Epithelial cell of alveolus of lung (primary cell): ENCODE data around the gene BBS1. TPM values are rescaled to one million over a fixed set of nuclear protein-coding genes. Genes with fewer than 3 reads are reported as not detected.

Experiments
- total RNA-seq: library from RNA; depleted of rRNA; stranded (reverse); fragments of >200 nt; gene quantifications from 2 replicates; pipeline ENCODE4 v1.2.1, GENCODE V29; 2015

The BBS1 gene
- 17.3 and 66.4 TPM in 2 replicates for total RNA-seq

GRCh38 chr11:66510271-66510989 is at the start of gene BBS1:
Gene BBS1, plus strand, starts transcription at chr11:66510635. Its CDS starts 25 bp downstream, at chr11:66510660.

GRCh38 chr11:66466225-66467033 is 44.0 kb upstream of the BBS1 start, which contains the start of gene PELI3:
Gene PELI3, plus strand, starts transcription at chr11:66466905. Its CDS starts 1,224 bp downstream, at chr11:66468129.

GRCh38 chr11:66480117-66480938 is 30.1 kb upstream of the BBS1 start, which contains the start of gene DPP3:
Gene DPP3, plus strand, starts transcription at chr11:66480434. Its CDS starts 1,767 bp downstream, at chr11:66482201.

GRCh38 chr11:66545701-66546367 is 35.4 kb downstream of the BBS1 start, which contains the start of gene ZDHHC24:
Gene ZDHHC24, minus strand, starts transcription at chr11:66546048. Its CDS starts 45 bp downstream, at chr11:66546003.

GRCh38 chr11:66546368-66546965 is 36.0 kb downstream of the BBS1 start, which contains the start of gene ACTN3:
Gene ACTN3, plus strand, starts transcription at chr11:66546903. Its CDS starts 35 bp downstream, at chr11:66546938.

GRCh38 chr11:66568124-66568916 is 57.9 kb downstream of the BBS1 start, which contains the start of gene CTSF:
Gene CTSF, minus strand, starts transcription at chr11:66568606. Its CDS starts 120 bp downstream, at chr11:66568486.

Other genes with a start within 250 kb of the BBS1 start
- 106 and 159 TPM in 2 replicates for gene RAB1B, start 242.0 kb upstream of the BBS1 start, total RNA-seq
- gene CNIH2, start 232.5 kb upstream of the BBS1 start, total RNA-seq: 0.26 and 1.1 TPM in 2 replicates
- 167 and 281 TPM in 2 replicates for gene YIF1A, start 221.5 kb upstream of the BBS1 start, total RNA-seq
- gene TMEM151A, start 218.7 kb upstream of the BBS1 start, total RNA-seq: 0.39 TPM in 1 of 2 replicates, not detected in the other
- gene CD248, start 193.6 kb upstream of the BBS1 start, total RNA-seq: 35.8 and 135 TPM in 2 replicates
- 29.0 and 38.1 TPM in 2 replicates for gene RIN1, start 174.2 kb upstream of the BBS1 start, total RNA-seq
- gene BRMS1, start 165.5 kb upstream of the BBS1 start, total RNA-seq: 44.3 and 54.0 TPM in 2 replicates
- gene B4GAT1, start 163.0 kb upstream of the BBS1 start, total RNA-seq: 46.4 and 72.1 TPM in 2 replicates
- 1.5 and 3.6 TPM in 2 replicates for gene SLC29A2, start 138.9 kb upstream of the BBS1 start, total RNA-seq
- not detected in 2 replicates for gene NPAS4, start 89.6 kb upstream of the BBS1 start, total RNA-seq
- gene MRPL11, start 71.8 kb upstream of the BBS1 start, total RNA-seq: 47.7 and 74.2 TPM in 2 replicates
- gene PELI3, start 43.7 kb upstream of the BBS1 start, total RNA-seq: 10.0 and 13.5 TPM in 2 replicates
- 40.3 and 61.2 TPM in 2 replicates for gene DPP3, start 30.2 kb upstream of the BBS1 start, total RNA-seq
- gene ZDHHC24, start 35.4 kb downstream of the BBS1 start, total RNA-seq: 27.7 and 33.5 TPM in 2 replicates
- 3.3 TPM in 1 of 2 replicates, not detected in the other for gene ACTN3, start 36.3 kb downstream of the BBS1 start, total RNA-seq
- gene CTSF, start 58.0 kb downstream of the BBS1 start, total RNA-seq: 20.9 and 146 TPM in 2 replicates
- gene CCDC87, start 82.4 kb downstream of the BBS1 start, total RNA-seq: 0.26 TPM in 1 of 2 replicates, not detected in the other
- 26.6 and 44.9 TPM in 2 replicates for gene CCS, start 82.5 kb downstream of the BBS1 start, total RNA-seq
- gene RBM14, start 106.0 kb downstream of the BBS1 start, total RNA-seq: 41.2 and 69.5 TPM in 2 replicates
- 107 and 143 TPM in 2 replicates for gene RBM4, start 128.1 kb downstream of the BBS1 start, total RNA-seq
- gene RBM4B, start 167.3 kb downstream of the BBS1 start, total RNA-seq: 14.5 and 19.9 TPM in 2 replicates
- gene SPTBN2, start 218.6 kb downstream of the BBS1 start, total RNA-seq: 0.88 and 6.9 TPM in 2 replicates